ENCODE measurements around the gene CASP7.

The CASP7 gene

DNA sequence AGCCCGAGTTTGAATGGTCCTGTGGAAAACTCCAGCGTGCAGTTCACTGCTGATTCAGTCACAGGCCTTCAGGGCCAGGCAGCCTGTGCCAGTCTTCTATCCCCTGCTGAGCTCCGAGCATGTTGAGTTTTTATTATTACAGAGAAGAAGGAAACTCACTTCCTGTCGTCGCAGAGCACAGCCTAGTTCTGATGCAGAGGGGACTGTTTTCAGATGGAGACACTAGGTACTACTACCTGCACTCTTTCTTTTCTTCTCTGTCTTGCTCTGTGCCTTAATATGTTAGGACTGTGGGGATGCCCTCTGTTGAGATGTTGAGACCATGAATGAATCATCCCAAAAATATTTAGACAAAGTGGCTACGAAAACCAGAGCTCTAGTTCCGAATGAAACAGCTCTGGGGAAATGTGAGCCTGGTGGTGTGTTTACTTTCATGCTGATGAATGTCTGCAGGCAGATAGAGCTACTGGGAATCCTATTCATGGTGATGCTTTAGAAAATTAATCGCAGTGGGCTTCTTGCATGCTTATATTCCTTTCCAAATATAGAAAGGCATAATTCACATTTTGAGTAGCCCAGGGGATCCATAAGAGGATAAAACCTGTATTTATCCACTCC lies 29.6 kb downstream of the CASP7 start:
- no peak for DNase-seq (ENCODE audit: low read depth, low spot score)
- H3K27ac ChIP-seq = no peak overlapping the region

DNA sequence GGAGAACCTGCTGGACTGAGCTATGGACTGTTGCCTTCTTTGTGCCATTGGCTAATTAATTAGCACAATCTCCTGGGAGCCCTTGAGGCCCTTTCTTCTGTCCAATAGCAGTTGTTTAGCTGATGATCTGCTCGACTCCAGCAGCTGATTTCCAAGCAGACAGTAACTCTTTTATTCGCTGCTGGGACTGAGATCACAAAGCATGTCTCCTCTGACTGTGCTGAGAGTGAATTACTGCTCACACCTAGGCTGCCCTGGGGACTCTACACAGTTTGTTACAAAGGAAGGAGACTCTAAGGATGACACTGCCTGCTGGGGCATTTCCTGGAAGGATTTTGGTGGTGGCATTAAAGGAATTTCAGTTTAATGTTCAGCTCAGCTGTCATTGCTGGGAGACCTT lies 31.4 kb downstream of the CASP7 start:
- no peak for DNase-seq (ENCODE audit: low read depth, low spot score)
- no peak overlapping the region for H3K27ac ChIP-seq

DNA sequence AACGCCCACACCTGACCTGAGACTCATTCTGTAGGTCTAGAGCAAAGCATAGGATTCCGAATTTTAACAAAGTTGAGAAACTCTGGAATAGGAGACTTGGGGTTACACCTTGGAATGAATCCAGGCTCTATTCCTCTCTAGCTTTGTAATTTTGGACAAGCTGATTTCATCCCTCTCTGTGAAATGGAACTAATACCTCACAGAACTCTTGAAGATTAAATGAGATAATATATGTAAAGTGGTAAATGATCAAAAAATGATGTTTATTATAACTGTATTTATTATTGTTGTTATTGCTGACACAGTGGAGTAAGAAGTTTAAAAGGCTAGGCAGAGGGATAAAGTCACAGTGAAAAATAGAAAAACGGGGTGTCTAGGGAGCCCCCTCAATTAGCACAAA lies 32.3 kb downstream of the CASP7 start:
- H3K27ac ChIP-seq = no peak overlapping the region
- DNase-seq (ENCODE audit: low read depth, low spot score) = no peak

DNA sequence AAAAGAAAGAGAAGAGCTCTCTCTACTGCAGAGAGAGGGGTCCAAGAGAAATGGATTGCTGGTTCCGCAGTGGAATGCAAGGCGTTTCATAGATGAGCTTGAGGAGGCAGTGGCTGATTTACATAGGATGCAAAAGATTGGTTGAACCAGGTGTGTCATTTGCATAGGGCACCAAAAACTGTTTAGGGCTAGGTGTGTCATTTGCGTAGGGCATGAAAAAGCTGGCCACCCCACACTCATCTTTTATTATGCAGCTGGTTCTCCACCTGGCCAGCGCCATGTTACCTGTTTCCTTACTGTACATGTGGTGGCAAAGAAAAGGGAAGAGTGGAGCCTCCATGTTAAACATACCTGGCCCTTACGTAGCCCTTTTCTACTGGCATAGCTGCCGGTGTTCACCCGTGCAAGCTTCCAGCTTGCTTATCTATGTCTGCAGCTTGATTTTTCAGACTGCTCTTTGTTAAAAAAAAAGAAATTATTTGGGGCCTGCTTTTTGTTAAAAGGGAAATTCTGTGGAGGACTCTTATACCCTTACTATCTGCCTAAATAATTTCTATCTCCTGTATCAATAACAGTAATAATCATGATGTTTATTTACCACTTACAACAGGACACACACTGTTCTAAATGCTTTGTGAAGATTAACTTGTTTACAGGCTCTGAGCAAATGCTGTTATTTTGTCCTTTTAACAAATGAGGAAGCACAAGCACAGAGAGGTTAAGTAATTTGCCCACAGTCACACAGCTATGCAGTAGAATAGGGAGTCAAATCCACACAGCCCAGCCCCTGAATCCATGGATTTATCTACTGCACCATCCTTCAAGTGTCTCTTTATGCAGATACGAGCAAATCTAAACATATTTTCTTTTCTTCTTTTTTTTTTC lies 33.3 kb downstream of the CASP7 start:
- H3K27ac ChIP-seq = no peak overlapping the region
- DNase-seq (ENCODE audit: low read depth, low spot score) = no peak

DNA sequence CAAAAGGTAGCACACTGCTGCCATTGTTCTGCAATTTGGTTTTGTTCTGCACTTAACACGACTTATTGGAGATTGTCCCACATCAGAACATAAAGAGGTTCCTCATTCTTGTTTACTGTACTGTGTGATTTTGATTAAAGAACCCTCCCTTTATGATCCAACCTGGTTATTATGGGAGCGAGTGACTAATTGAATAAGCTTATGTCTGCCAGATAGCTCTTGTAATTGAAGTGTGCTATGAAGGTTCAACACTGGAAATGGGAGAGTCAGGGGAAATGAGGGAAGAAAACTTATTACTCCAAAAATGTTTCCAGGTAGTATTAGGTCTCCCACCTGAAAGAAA lies 33.9 kb downstream of the CASP7 start:
- DNase-seq (ENCODE audit: low read depth, low spot score) = no peak
- no peak overlapping the region for H3K27ac ChIP-seq

DNA sequence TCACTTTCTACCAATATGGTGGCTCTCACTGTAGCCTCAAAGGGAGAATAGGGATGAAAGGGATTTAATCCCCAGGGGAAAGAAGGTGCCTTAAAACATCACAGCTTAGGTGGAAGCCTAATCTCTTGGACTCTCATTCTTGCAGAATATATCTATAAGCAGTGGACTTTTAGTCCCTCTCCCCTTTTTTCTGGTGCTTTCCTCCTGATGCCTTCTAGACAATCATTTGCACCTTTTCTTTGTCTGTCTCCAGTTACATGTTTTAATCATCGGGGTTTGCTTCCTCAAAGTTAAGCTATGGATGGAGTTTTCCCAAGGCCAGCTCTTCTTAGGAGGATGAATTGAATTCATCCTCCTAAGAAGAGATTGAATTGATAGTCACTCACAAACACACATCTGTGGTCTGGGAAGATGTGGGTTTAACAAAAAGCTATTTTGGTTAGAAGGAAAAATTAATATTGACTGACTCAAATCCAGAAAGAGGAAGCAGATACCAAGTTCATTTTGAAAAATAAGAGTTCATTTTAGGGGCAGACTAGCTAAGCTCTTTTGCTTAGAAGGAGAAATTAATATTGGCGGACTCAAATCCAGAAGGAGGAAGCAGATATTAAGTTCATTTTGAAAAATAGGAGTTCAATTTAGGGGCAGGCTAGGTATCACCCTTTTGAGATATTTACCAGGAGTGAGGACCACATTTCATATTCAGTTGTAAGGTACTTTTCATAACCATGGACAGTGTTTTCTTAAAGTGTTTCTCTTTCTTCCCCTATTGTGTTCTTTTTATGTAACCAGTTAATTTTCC lies 36.6 kb downstream of the CASP7 start:
- no peak for DNase-seq (ENCODE audit: low read depth, low spot score)
- no peak overlapping the region for H3K27ac ChIP-seq

DNA sequence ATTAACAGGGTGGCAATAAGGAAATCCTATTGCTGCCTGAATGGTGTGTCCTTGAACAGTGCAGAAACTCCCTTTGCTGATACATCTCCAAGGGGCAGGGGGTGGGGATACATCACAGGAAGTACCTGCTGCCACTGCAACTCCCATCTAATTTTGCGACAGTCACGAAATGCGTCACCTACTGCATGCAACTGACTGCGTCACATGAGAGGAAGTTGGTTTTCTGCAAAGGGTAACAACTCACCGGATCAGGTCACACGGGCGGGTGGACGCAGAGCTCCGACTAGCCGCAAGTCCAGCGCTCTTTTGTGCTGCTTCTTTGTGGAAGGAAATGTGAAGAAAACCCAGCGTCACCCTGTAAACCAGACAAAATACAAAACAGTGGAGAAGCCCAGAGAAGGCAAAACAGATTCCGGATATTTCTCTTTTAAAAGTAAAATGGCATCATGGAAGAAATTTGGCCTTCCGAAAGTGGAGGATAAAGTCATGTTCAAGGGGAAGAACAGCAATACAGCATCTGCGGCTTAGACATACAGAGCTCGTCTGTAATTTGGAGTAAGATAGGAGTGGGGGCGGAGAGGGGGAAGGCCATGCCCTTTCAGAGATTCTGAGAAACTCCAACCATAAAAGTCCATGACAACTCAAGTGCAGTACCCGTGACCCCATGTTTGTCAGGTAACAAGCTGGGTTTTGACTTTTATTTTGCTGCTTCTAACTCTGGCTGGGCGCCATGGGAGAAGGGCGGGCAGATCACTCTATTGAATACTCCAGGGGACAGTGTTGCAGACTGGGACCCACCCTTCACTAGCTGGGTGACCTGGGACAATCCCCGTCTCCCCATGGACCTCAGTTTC lies 39.5 kb downstream of the CASP7 start:
- H3K27ac ChIP-seq = no peak overlapping the region
- no peak for DNase-seq (ENCODE audit: low read depth, low spot score)

DNA sequence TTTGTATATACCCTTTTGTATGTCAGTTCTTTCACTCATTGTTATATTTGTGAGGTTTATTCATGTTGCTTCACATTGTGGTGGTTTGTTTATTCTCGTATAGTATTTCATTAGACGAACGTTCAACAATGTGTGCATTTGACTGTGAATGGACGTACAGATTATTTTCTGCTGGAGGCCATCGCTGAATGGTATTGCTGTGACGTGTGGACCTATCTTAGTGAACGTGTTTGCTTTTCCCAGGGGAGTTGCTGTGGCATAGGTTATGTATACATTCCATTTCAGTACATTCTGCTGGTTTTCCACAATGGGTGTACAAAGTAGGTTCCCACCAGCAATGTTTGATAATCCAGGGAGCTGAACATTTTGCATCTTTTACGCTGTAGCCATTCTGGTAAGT lies 40.7 kb downstream of the CASP7 start:
- no peak for DNase-seq (ENCODE audit: low read depth, low spot score)
- H3K27ac ChIP-seq = no peak overlapping the region

DNA sequence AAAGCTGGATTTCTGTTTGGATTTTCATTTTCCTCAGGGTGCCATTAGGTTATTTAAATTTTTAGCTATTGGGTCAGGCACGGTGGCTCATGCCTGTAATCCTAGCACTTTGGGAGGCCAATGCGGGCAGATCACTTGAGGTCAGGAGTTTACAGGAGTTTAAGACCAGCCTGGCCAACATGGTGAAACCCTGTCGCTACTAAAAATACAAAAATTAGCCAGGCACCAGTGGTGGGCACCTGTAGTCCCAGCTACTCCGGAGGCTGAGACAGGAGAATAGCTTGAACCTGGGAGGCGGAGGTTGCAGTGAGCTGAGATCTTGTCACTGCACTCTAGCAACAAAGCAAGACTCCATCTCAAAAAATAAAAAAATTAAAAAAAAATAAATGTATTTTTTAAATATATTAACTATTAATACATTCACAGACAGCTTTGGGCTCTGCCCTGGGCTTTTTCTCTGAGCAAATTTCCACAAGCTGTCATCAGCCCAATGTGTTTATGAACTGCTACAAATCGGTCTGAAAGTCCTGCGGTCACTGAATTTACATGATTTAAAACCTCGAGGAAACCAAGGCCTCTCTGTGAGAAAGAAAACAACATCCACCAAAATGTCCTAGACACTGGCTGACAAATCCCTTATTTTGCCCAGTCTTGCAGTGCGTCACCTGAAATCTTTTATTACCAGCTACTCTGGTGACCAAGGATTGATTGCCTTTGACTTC lies 52.6 kb downstream of the CASP7 start:
- H3K27ac ChIP-seq = no peak overlapping the region
- no peak for DNase-seq (ENCODE audit: low read depth, low spot score)

DNA sequence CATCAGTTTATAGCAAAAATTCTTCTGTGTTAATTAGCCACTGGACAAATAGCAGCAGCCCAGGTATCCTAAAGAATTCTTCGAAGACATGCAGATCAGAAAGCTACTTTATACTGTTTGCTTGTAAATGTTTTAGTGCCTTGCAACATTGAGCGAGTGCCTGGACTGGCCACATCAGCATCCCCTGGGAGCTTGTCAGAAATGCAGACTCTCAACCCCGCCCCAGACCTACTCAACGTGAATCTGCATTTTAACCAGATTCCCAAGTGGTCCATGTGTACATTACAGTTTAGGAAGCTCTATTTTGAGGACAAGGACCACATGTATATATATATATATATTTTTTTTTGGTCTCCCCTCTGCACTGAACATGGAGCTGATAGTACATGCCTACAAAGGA lies 53.3 kb downstream of the CASP7 start:
- DNase-seq (ENCODE audit: low read depth, low spot score) = no peak
- no peak overlapping the region for H3K27ac ChIP-seq

DNA sequence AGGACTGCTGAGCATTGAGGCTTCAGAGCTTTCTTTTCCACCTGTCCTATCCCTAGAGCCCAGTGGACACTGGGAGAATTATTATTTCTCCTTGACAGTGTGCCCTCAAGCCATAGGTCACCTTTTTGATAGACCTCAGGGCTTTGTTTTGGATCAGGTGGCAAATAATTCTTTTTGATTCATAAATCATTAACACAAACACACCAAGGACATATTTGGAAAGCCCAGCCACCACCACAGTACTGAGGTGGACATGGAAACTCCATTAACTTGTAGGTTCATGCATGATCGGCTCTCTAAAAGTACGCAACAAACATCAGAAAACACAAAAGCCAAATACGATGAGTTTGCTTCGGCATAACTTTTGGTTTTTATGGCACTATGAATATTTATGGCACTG lies 53.9 kb downstream of the CASP7 start:
- no peak for DNase-seq (ENCODE audit: low read depth, low spot score)
- H3K27ac ChIP-seq = no peak overlapping the region

DNA sequence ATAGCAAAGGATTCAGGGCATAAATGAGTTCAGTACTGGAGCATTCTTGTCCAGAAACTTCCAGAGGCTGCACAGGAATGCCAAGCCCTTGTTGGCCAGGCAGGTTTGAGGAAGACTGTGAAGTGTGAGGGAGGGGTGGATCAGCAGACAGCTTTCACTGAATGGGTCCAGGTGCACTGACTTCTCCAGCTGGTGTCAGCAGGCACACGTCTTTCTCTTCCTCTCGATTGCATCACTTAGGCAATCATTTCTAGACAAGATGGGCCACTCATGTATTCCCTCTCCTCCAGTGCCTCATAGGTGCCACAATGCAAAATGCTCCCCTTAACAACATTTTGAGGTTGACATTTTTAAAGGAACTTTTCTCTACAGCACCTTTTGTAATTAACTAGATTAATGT lies 56.2 kb downstream of the CASP7 start:
- no peak overlapping the region for H3K27ac ChIP-seq
- no peak for DNase-seq (ENCODE audit: low read depth, low spot score)

DNA sequence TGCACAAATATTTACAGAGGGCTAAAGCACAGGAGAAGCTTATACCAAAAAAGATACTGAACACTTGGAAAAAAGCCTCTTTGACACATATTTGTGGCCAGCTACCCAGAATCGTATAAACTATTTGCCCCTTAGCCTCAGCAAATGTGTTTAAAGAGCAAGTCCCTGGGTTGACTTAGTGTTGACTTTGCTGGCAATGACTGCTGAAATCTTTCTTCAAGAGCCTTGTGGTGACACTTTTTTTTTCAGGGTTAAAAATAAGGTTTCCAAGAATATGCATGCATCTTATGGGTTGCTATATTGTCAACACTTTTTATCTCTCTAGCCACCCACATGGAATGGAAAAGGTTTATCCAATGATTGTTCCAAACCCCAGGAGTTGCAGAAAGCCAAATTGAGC lies 56.9 kb downstream of the CASP7 start:
- no peak overlapping the region for H3K27ac ChIP-seq
- no peak for DNase-seq (ENCODE audit: low read depth, low spot score)

DNA sequence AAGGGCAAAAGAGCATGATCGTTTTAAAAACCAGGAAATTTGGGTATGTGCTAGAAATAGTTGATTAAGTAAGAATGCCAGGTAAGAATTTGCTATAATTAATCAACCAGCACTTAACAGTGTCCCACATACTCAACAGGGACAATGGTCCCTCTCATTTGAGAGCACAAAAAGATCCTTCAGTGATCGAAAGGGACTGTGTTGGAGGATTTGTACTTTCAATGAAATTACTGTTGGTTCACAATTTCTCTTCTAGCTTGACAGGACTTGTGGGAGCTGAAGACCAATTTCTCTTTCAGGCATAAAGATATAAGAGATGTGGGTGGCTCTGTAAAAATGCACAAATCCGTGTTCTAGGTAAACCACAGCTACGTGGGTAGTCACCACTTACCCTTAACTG lies 59.3 kb downstream of the CASP7 start:
- no peak overlapping the region for H3K27ac ChIP-seq
- no peak for DNase-seq (ENCODE audit: low read depth, low spot score)

DNA sequence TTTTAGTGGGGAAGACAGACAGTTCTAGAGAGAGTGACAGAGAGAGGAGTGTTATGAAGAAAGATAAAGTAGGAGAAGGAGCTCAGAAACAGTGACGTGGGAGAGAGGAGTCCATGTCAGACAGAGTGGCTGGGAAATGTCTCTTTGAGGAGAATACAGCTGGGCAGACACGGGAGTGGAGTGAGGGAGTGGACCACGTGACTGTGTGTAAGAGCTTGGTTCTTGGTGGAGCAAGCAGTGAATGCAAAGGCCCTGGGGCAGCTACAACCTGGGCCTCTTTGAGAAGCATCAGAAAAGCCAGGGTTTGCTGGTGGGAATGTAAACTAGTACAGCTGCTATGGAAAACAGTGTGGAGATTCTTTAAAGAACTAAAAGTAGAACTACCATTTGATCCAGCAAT lies 59.9 kb downstream of the CASP7 start:
- no peak overlapping the region for H3K27ac ChIP-seq

DNA sequence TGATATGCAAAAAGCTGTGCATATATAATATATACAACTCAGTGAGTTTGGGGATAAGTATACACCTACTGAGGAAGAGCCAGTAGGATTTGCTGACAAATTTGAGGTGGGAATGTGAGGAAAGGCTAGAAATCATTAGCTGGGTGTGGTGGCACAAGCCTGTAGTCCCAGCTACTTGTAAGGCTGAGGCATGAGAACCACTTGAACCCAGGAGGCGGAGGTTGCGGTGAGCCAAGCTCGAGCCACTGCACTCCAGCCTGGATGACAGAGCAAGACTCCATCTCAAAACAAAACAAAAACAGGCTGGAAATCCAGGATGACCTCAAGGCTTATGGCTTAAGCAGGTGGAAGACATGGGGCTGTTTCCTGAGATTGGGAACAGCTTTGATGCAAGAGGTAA lies 61.1 kb downstream of the CASP7 start:
- H3K27ac ChIP-seq = no peak overlapping the region
- DNase-seq (ENCODE audit: low read depth, low spot score) = no peak

More for the DNA sequence above, 59.9 kb downstream of the CASP7 start:
- no peak for DNase-seq (ENCODE audit: low read depth, low spot score)

DNA sequence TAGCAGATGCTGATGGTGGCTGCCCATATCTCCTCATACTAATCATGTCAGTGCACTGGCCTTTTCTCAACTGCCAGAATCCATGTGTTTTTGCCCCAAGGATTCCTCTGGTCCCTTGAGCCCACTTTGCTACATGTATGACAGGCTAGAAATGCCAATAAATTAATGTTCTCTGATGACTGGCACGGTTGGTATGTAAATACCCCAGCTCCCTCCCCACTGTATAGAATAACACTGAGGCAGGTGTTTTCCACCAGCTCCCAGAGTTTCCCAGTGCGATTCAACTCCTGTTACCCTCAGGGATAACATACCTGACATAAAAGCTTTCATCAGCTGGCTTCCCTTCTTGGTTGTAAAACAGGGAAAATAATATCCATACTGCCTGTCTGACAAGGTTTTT lies 62.8 kb downstream of the CASP7 start:
- no peak for DNase-seq (ENCODE audit: low read depth, low spot score)

DNA sequence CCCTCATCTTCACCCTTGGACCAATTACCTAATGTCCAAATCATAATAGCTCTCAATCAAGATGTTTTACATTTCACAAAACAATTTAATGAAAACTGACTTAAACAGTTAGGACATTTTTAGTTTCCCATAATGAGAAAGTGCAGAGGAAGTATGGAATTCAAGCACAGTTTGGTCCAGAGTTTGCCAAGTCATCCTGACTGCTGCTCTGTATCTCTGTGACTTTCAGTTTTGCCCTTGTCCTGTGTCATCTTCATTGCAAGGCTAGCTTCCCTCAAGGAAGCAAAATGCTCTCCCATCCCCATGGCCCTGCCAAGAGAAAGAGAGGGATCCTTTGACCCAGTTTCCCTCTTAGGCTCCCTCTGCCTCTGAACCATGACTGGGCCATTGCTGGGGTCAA lies 63.9 kb downstream of the CASP7 start:
- no peak for DNase-seq (ENCODE audit: low read depth, low spot score)
- H3K27ac ChIP-seq = no peak overlapping the region

More for the DNA sequence above, 62.8 kb downstream of the CASP7 start:
- no peak overlapping the region for H3K27ac ChIP-seq

DNA sequence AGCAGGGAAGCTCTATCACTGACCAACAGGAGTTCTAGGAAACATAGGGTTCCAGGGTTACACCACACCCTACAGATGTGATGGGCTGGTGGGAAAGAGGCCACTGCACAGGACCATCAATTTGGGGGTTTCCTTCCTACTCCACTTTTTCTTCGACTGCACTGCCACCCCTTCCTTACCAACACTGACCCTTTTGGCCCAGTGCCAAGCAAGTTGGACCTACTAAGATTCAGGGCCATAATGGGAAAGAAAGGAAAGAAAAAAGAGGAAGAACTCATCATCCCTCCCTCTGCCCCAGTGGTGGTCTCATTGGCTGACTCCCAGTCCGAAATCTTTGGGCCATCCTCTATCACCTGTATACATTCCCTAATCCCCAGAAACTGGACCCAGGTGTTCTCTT lies 65.7 kb downstream of the CASP7 start:
- H3K27ac ChIP-seq = no peak overlapping the region
- DNase-seq (ENCODE audit: low read depth, low spot score) = no peak

Measured in epithelial cell of prostate (primary cell).